Panc1 (cell line): Measurements from ENCODE around the gene EPHX1.

Experiments used
- CTCF ChIP-seq: fragments of 450-650 bp; IDR thresholded peaks from 2 replicates; pipeline ENCODE4 v1.5.1; 2017; ENCODE audit warnings: mild to moderate bottlenecking
- REST ChIP-seq, 2 experiments: IDR thresholded peaks; 2 replicates each; pipeline ENCODE4 v1.6.1; 2011 to 2012; ENCODE audit warnings: low read depth in 2 of 2, control low read depth in 1 of 2, low read length in 1 of 2, mild to moderate bottlenecking in 1 of 2, moderate library complexity in 1 of 2; ENCODE audit not compliant: insufficient read depth in 1 of 2

- no peak for TF ChIP-seq CTCF
- TF ChIP-seq REST (IDR thresholded peaks at IDR 0.05; ENCODE audit: insufficient read depth in 1 of 2, low read depth in 2 of 2, low read length in 1 of 2) = no peak
These were observed 50.2 kb downstream of the EPHX1 start for GRCh38 chr1:225860107-225860506.
